Spinal cord (tissue), 4 donors: ENCODE results near the gene WDSUB1. TPM values are rescaled to one million over a fixed set of nuclear protein-coding genes. Genes with fewer than 3 reads are reported as not detected.

ENCODE experiments used
- polyA plus RNA-seq, 2 donors: library from polyadenylated mRNA; unstranded; fragments of 120-200 nt; gene quantifications; one replicate each; pipeline ENCODE4 v1.2.1, GENCODE V29; 2013; ENCODE audit not compliant: insufficient read length in 2 of 2
- small RNA-seq: library from RNA; depleted of rRNA; stranded (forward); fragments of <200 nt; gene quantifications from one replicate; pipeline ENCODE3, GENCODE V24; 2014; ENCODE audit warnings: low replicate concordance
- total RNA-seq, 2 donors: library from RNA; depleted of rRNA in 1 of 2; stranded (reverse); fragments of 120-200 nt in 1 of 2; fragments of >200 nt in 1 of 2; gene quantifications; one replicate each; pipeline versions ENCODE4 v1.2.3 to v1.2.4, GENCODE V29; 2013 to 2014

The WDSUB1 gene
- total and polyA plus RNA-seq, 4 donors: 10.4 to 14.6 (median 11.7) TPM

Small RNA genes within 50 kb of the gene (small RNA-seq; reads per million reads assigned to genes)
- gene MIR6888: 0.08 reads per million
